Activated B cell treated with CpG ODN at 0.5 μM for 24 hours (primary cell): ENCODE results near the gene TMEM115. TPM values are rescaled to one million over a fixed set of nuclear protein-coding genes. Genes with fewer than 3 reads are reported as not detected.

Experiments
- ATAC-seq: fragments of 200-7000 bp; cut with Tn5 transposase; one replicate; pipeline ENCODE4 v1.10.0; 2021; ENCODE audit warnings: low read depth, mild to moderate bottlenecking, moderate library complexity
- CTCF ChIA-PET: fragments of 350-600 bp; sonication (Branson Sonifier 250); formaldehyde crosslinking; loops from one replicate; lab custom pipeline; 2021; ENCODE audit warnings: antibody characterized with exemption; lab: Charles Lee
- POLR2A ChIA-PET: fragments of 350-600 bp; sonication (Branson Sonifier 250); formaldehyde crosslinking; loops from one replicate; lab custom pipeline; 2021; ENCODE audit warnings: antibody characterized with exemption; lab: Charles Lee
- DNase-seq: peaks from one replicate; pipeline ENCODE4 v3.0.0; 2022
- H3K27ac Mint-ChIP-seq: one replicate; pipeline ENCODE4 v1.8.0; 2020; ENCODE audit warnings: mixed read lengths
- H3K27me3 Mint-ChIP-seq: one replicate; pipeline ENCODE4 v1.8.0; 2021; ENCODE audit warnings: mixed read lengths
- H3K36me3 Mint-ChIP-seq: one replicate; pipeline ENCODE4 v1.8.0; 2021; ENCODE audit warnings: low read depth, mixed read lengths
- H3K4me1 Mint-ChIP-seq: one replicate; pipeline ENCODE4 v1.8.0; 2021; ENCODE audit warnings: mixed read lengths
- H3K4me3 Mint-ChIP-seq: one replicate; pipeline ENCODE4 v1.8.0; 2020; ENCODE audit warnings: mild to moderate bottlenecking, mixed read lengths
- H3K9me3 Mint-ChIP-seq: one replicate; pipeline ENCODE4 v1.8.0; 2020; ENCODE audit warnings: mixed read lengths
- CTCF ChIP-seq: fragments of 200-600 bp; IDR thresholded peaks from one replicate; pipeline ENCODE4 v1.8.0; 2022; ENCODE audit warnings: antibody characterized with exemption, mild to moderate bottlenecking
- intact Hi-C: fragments of 100-400 bp; cut with micrococcal nuclease; formaldehyde crosslinking; loops from one replicate; pipeline ENCODE4 v1.15.1; 2024
- total RNA-seq: library from RNA; stranded (reverse); gene quantifications from 2 replicates; pipeline ENCODE4 v1.2.3, GENCODE V29; 2022

The TMEM115 gene
- total RNA-seq, 1 donor from 2014 or later, result 19.6 TPM

- no peak overlapping the region for H3K27ac Mint-ChIP-seq
- POLR2A ChIA-PET, result no interaction called here
- CTCF ChIA-PET, result no interaction called here
Observed at GRCh38 chr3:50401978-50402595, 42.8 kb upstream of the TMEM115 start.

GRCh38 chr3:50396502-50396901 lies 37.2 kb upstream of the TMEM115 start:
- DNase-seq (no peak), ATAC-seq (no peak)
- intact Hi-C loops, result no loop called here
- CTCF ChIA-PET, result no interaction called here
- no peak overlapping the region for H3K4me3 Mint-ChIP-seq
- peaks cover 2% of the 10 kb centered on the region for H3K27me3 Mint-ChIP-seq
- H3K27ac Mint-ChIP-seq, result no peak overlapping the region
- no peak for TF ChIP-seq CTCF
- H3K36me3 Mint-ChIP-seq, result no peaks in the 10 kb centered on the region
- no peaks in the 10 kb centered on the region for H3K9me3 Mint-ChIP-seq
- POLR2A ChIA-PET, result no interaction called here
- H3K4me1 Mint-ChIP-seq, result no peaks in the 10 kb centered on the region

More at GRCh38 chr3:50401978-50402595, 42.8 kb upstream of the TMEM115 start:
- Mint-ChIP-seq H3K4me1 (no peaks in the 10 kb centered on the region), H3K4me3 (no peak overlapping the region), H3K36me3 (no peaks in the 10 kb centered on the region), H3K9me3 (no peaks in the 10 kb centered on the region), H3K27me3 (peaks cover 6% of the 10 kb centered on the region)
- no peak for TF ChIP-seq CTCF
- DNase-seq (no peak), ATAC-seq (no peak)
- intact Hi-C loops, result no loop called here

- Mint-ChIP-seq H3K4me3 (no peak overlapping the region), H3K4me1 (no peaks in the 10 kb centered on the region), H3K27ac (no peak overlapping the region), H3K27me3 (peaks cover 2% of the 10 kb centered on the region), H3K9me3 (no peaks in the 10 kb centered on the region), H3K36me3 (no peaks in the 10 kb centered on the region)
- CTCF ChIA-PET, result no interaction called here
- no peak for TF ChIP-seq CTCF
- DNase-seq (no peak), ATAC-seq (no peak)
- intact Hi-C loops, result no loop called here
- POLR2A ChIA-PET, result interaction anchor here (0.6 kb wide), 1 partner anchor 66 kb away, joined by 8 read pairs; no protein-coding TSS in a partner anchor
Observed at GRCh38 chr3:50395070-50395860, 35.9 kb upstream of the TMEM115 start.

- ChIA-PET POLR2A (interaction anchor here (0.6 kb wide), 1 partner anchor 23 kb away, joined by 8 read pairs; no protein-coding TSS in a partner anchor), CTCF (no interaction called here)
- no peaks in the 10 kb centered on the region for H3K36me3 Mint-ChIP-seq
- TF ChIP-seq CTCF, result no peak
- H3K9me3 Mint-ChIP-seq, result no peaks in the 10 kb centered on the region
- DNase-seq (no peak), ATAC-seq (no peak)
- H3K4me3 Mint-ChIP-seq, result no peak overlapping the region
- intact Hi-C loops, result no loop called here
- H3K27ac Mint-ChIP-seq, result no peak overlapping the region
- H3K4me1 Mint-ChIP-seq, result no peaks in the 10 kb centered on the region
- H3K27me3 Mint-ChIP-seq, result peaks cover 2% of the 10 kb centered on the region
Observed at GRCh38 chr3:50393061-50393460, 33.7 kb upstream of the TMEM115 start.

GRCh38 chr3:50392101-50392715 lies 32.9 kb upstream of the TMEM115 start:
- ATAC-seq (no peak), DNase-seq (no peak)
- Mint-ChIP-seq H3K27me3 (peaks cover 2% of the 10 kb centered on the region), H3K36me3 (no peaks in the 10 kb centered on the region), H3K9me3 (no peaks in the 10 kb centered on the region), H3K4me1 (no peaks in the 10 kb centered on the region), H3K27ac (no peak overlapping the region), H3K4me3 (no peak overlapping the region)
- ChIA-PET POLR2A (no interaction called here), CTCF (no interaction called here)
- intact Hi-C loops, result no loop called here
- TF ChIP-seq CTCF, result no peak
